Measurements from ENCODE around the gene TADA2B. TPM values are rescaled to one million over a fixed set of nuclear protein-coding genes. Genes with fewer than 3 reads are reported as not detected.
A peak's percentile ranks its signal among the peaks of the same experiment; 100 is the strongest.

Gene TADA2B
- total RNA-seq, 2 experiments from 2014 or later = 16.6 to 16.8 TPM

DNA sequence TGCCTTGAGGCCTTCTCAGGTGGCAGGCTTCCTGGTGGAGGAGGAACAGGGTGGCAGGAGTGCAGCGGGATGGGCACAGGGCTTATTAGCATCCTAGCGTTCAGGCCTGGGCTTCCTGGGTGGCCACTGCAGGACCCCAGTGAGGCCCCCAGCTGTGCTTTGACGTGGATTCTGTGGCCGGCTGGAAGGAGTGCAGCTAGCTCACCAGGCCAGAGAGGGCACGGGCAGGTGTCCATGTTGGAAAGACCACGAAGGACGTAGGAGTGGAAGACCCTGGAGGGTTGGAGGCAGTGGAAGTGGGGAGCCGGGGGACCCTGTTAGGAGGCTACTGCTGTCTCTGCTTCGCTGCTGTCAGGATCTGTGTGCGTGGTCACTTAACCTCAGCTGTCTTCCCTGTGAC lies 13.3 kb upstream of the TADA2B start:
- DNase-seq = no peak
- POLR2A ChIA-PET = no interaction called here
- Mint-ChIP-seq H3K36me3 (ENCODE audit: low read depth) (peaks cover 29% of the 10 kb centered on the region), H3K4me1 (ENCODE audit: low read depth) (no peaks in the 10 kb centered on the region), H3K9me3 (ENCODE audit: insufficient read depth) (no peaks in the 10 kb centered on the region), H3K4me3 (no peak overlapping the region), H3K27me3 (ENCODE audit: low read depth) (no peaks in the 10 kb centered on the region), H3K27ac (peak overlapping the region; percentile 61)
- CTCF ChIA-PET = interaction anchor here (1.5 to 1.8 kb wide), 2 partner anchors 11 to 13 kb away, joined by 5 read pairs; partner anchors contain the start of gene TADA2B
- ATAC-seq = no peak

DNA sequence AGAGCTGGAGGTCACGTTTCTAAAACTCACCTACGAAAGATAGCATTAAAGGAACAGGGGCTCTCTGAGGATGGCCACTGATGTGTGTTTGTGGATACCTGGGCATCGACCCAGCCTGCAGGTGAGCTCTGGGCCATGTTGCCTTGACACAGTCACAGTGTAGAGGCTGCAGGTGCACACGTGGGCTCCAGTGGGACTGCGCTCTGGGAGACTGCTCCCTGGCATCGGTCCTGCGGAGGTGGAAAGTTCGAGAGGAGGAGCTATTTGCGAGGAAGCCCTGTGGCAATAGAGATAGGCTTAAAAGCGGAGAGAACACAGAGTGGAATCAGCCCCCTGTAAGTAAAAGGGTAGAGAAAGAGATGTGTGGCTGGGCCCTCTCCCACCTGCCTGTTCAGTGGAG lies 12.3 kb upstream of the TADA2B start:
- DNase-seq (no peak), ATAC-seq (no peak)
- POLR2A ChIA-PET = no interaction called here
- Mint-ChIP-seq H3K9me3 (ENCODE audit: insufficient read depth) (no peaks in the 10 kb centered on the region), H3K4me1 (ENCODE audit: low read depth) (no peaks in the 10 kb centered on the region), H3K36me3 (ENCODE audit: low read depth) (peaks cover 29% of the 10 kb centered on the region), H3K27ac (no peak overlapping the region), H3K27me3 (ENCODE audit: low read depth) (no peaks in the 10 kb centered on the region), H3K4me3 (no peak overlapping the region)
- CTCF ChIA-PET = interaction anchor here (1.2 to 1.8 kb wide), 3 partner anchors 10 to 14 kb away, joined by 3 to 5 read pairs (median 5); partner anchors contain the start of gene TADA2B

- H3K36me3 Mint-ChIP-seq (ENCODE audit: low read depth) = peaks cover 29% of the 10 kb centered on the region
- CTCF ChIA-PET = interaction anchor here (1.2 kb wide), 1 partner anchor 15 kb away, joined by 3 read pairs; no protein-coding TSS in a partner anchor
- POLR2A ChIA-PET = no interaction called here
These were observed 11.4 kb upstream of the TADA2B start for GRCh38 chr4:7031558-7032449.

DNA sequence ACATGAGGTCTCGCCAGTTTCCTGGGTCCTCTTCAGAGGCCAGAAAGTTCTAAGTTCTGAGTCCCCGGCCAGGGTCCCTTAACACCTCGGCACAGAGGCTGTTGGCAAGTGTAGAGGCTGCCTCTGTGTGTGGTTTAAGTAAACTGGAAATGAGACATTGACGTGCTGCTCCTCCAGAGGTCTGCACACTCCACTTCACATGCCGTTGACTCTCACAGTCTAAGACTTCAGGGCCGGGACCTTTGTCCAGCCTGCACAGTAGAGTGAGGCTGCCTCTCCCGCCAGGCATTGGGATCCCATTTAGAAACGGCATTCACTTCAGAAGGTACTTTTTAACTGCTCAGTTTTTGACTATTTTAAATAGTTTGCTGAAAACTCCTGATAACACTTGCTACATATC lies 10.6 kb upstream of the TADA2B start:
- Mint-ChIP-seq H3K4me3 (no peak overlapping the region), H3K27me3 (ENCODE audit: low read depth) (no peaks in the 10 kb centered on the region), H3K4me1 (ENCODE audit: low read depth) (no peaks in the 10 kb centered on the region), H3K9me3 (ENCODE audit: insufficient read depth) (no peaks in the 10 kb centered on the region), H3K36me3 (ENCODE audit: low read depth) (peaks cover 25% of the 10 kb centered on the region), H3K27ac (no peak overlapping the region)
- no peak for ATAC-seq
- ChIA-PET POLR2A (no interaction called here), CTCF (no interaction called here)
- DNase-seq = no peak

More at GRCh38 chr4:7031558-7032449, 11.4 kb upstream of the TADA2B start:
- Mint-ChIP-seq H3K27ac (no peak overlapping the region), H3K27me3 (ENCODE audit: low read depth) (no peaks in the 10 kb centered on the region), H3K4me1 (ENCODE audit: low read depth) (no peaks in the 10 kb centered on the region), H3K4me3 (no peak overlapping the region), H3K9me3 (ENCODE audit: insufficient read depth) (no peaks in the 10 kb centered on the region)
- no peak for DNase-seq
- ATAC-seq = no peak

DNA sequence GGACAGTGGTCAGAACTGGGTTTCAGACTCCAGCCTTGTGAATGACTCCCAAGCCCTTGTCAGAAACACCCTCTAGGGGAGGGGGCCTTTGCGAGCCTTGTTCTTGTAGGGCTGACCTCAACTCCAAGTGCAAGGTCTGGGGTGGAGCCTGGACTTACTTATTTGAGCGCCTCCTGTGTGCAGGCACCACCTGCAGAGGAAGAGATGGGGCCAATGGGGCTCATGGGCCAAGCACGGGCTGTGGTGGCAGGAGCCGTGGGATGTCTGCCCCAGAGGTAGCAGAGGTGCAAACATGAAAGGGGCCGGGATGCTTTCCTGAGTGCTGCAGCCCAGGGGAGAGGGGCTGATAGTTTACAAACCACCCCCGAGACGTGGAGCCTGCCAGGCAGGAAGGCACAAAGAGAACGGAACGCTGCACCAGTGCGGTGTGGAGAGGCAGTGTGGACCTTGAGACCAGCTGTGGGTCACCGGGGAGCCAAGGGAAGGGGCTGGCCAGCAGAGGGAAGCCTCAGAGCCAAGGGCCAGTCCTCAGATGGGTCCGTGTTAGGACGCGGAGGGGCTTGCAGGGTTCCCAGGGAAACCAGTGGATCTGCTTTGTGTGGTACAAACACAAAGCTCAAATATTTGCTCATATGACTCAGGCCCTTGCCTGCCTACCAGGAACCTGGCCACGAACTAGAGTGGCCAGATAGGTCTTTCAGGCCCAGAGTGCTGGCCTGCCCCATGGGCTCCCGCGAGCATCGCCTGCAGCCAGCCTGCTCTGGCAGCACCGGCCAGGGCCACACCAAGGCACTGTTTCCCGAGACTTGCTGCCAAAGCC lies 8.7 kb upstream of the TADA2B start:
- CTCF ChIA-PET = interaction anchor here (1.2 kb wide), 1 partner anchor 9 kb away, joined by 6 read pairs; the partner anchor contains the start of gene TADA2B
- Mint-ChIP-seq H3K36me3 (ENCODE audit: low read depth) (peaks cover 13% of the 10 kb centered on the region), H3K9me3 (ENCODE audit: insufficient read depth) (no peaks in the 10 kb centered on the region), H3K4me3 (no peak overlapping the region), H3K4me1 (ENCODE audit: low read depth) (no peaks in the 10 kb centered on the region), H3K27me3 (ENCODE audit: low read depth) (no peaks in the 10 kb centered on the region), H3K27ac (no peak overlapping the region)
- ATAC-seq (no peak), DNase-seq (no peak)
- POLR2A ChIA-PET = no interaction called here

DNA sequence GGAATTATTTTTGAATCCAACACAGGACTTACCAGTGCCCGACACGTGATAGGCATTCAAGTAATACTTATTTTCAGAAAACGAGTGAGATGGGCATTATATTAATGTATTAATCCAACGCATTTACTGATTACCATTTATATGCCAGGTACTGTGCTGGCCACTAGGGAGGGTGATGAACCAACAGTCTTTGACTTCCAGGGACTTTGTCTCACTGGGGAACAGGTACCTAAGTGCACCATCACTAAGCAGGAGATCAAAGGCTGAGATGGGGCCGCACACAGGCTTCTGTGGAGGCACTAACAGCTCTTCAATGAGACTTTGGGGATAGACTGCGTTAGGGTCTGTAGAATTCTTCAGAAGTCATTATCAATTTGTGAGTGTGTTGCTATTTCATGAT lies 5.7 kb upstream of the TADA2B start:
- DNase-seq (no peak), ATAC-seq (no peak)
- H3K4me1 Mint-ChIP-seq (ENCODE audit: low read depth) = peaks cover 7% of the 10 kb centered on the region
- H3K27me3 Mint-ChIP-seq (ENCODE audit: low read depth) = peaks cover 12% of the 10 kb centered on the region
- ChIA-PET CTCF (interaction anchor here (1.0 to 1.4 kb wide), 2 partner anchors 31 to 62 kb away, joined by 3 read pairs; partner anchors contain the start of gene GRPEL1), POLR2A (no interaction called here)
- H3K36me3 Mint-ChIP-seq (ENCODE audit: low read depth) = peaks cover under 1% of the 10 kb centered on the region
- H3K27ac Mint-ChIP-seq = no peak overlapping the region
- H3K9me3 Mint-ChIP-seq (ENCODE audit: insufficient read depth) = no peaks in the 10 kb centered on the region
- no peak overlapping the region for H3K4me3 Mint-ChIP-seq

- Mint-ChIP-seq H3K4me1 (ENCODE audit: low read depth) (peaks cover 28% of the 10 kb centered on the region), H3K9me3 (ENCODE audit: insufficient read depth) (no peaks in the 10 kb centered on the region), H3K4me3 (no peak overlapping the region), H3K27me3 (ENCODE audit: low read depth) (peaks cover 14% of the 10 kb centered on the region), H3K27ac (no peak overlapping the region), H3K36me3 (ENCODE audit: low read depth) (peaks cover 12% of the 10 kb centered on the region)
- no peak for DNase-seq
- ChIA-PET CTCF (interaction anchor here (1.0 to 5.9 kb wide), 4 partner anchors 10 to 132 kb away, joined by 3 to 172 read pairs (median 11); partner anchors contain the start of genes GRPEL1 and TBC1D14), POLR2A (interaction anchor here (5.7 kb wide), 1 partner anchor 28 kb away, joined by 62 read pairs; the partner anchor contains the start of gene GRPEL1)
- ATAC-seq = no peak
These were observed 2.4 kb upstream of the TADA2B start for GRCh38 chr4:7040765-7041164.

GRCh38 chr4:7041246-7041645 lies 1.9 kb upstream of the TADA2B start:
- H3K27me3 Mint-ChIP-seq (ENCODE audit: low read depth) = peaks cover 14% of the 10 kb centered on the region
- H3K4me1 Mint-ChIP-seq (ENCODE audit: low read depth) = peaks cover 31% of the 10 kb centered on the region
- peaks cover 12% of the 10 kb centered on the region for H3K36me3 Mint-ChIP-seq (ENCODE audit: low read depth)
- H3K27ac Mint-ChIP-seq = no peak overlapping the region
- H3K4me3 Mint-ChIP-seq = no peak overlapping the region
- ChIA-PET CTCF (interaction anchor here (1.0 to 5.9 kb wide), 4 partner anchors 11 to 132 kb away, joined by 3 to 172 read pairs (median 11); partner anchors contain the start of genes GRPEL1 and TBC1D14), POLR2A (interaction anchor here (1.2 to 5.7 kb wide), 2 partner anchors 26 to 27 kb away, joined by 3 to 62 read pairs; partner anchors contain the start of gene GRPEL1)
- ATAC-seq (no peak), DNase-seq (no peak)
- H3K9me3 Mint-ChIP-seq (ENCODE audit: insufficient read depth) = no peaks in the 10 kb centered on the region

- H3K4me1 Mint-ChIP-seq (ENCODE audit: low read depth) = peaks cover 38% of the 10 kb centered on the region
- H3K27me3 Mint-ChIP-seq (ENCODE audit: low read depth) = peaks cover 14% of the 10 kb centered on the region
- peak overlapping the region; percentile 71 for H3K27ac Mint-ChIP-seq
- ATAC-seq = no peak
- no peaks in the 10 kb centered on the region for H3K9me3 Mint-ChIP-seq (ENCODE audit: insufficient read depth)
- POLR2A ChIA-PET = interaction anchor here (0.9 to 5.7 kb wide), 6 partner anchors 14 to 133 kb away, joined by 3 to 62 read pairs (median 4); partner anchors contain the start of genes GRPEL1 and TBC1D14
- H3K4me3 Mint-ChIP-seq = peak overlapping the region; percentile 76
- H3K36me3 Mint-ChIP-seq (ENCODE audit: low read depth) = peaks cover 12% of the 10 kb centered on the region
- DNase-seq = no peak
- CTCF ChIA-PET = interaction anchor here (0.9 to 5.9 kb wide), 12 partner anchors 11 to 169 kb away, joined by 3 to 172 read pairs (median 6); partner anchors contain the start of gene GRPEL1
These were observed 1.2 kb upstream of the TADA2B start for GRCh38 chr4:7041801-7042502.

DNA sequence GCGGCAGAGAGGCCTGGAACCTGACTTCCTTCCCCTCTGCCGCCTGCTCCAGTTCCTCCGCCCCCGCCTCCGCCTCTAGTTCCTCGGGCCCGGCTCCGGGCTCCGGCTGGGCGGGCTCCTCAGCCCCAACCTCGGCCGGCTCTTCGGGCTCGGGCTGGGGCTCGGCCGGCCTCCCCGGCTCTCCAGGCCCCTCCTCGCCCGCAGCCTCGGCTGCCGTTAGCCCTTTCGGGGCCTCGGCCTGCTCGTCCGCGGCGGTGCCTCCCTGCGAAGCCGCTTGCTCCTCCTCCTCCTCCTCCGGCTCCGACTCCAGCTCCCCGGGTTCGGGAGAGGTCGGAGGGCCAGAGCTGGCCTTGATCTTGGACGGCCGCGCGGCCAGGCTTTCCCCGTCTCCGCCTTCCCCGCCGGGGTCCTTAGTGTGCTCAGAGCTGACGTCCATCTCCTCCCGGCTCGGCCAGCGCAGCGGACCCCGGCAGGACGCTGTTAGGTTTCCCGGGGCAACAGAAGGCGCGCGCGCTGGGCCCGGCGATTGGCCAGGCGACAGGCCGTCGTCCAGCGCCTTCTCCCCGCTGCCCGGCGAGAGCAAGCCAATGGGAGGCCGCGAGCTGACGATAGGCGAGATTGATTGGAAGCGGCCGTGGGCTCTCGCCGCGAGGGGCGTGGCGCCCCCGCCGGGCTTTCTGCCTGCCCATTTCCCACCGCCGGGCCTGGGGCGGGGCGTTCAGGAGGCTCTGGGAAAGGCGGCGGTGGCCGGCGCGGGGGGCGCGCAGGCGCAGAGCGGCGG lies 479 bp upstream of the TADA2B start:
- no peaks in the 10 kb centered on the region for H3K9me3 Mint-ChIP-seq (ENCODE audit: insufficient read depth)
- peak overlapping the region; percentile 87 for H3K27ac Mint-ChIP-seq
- CTCF ChIA-PET = interaction anchor here (0.7 to 5.9 kb wide), 24 partner anchors 8 to 326 kb away, joined by 3 to 172 read pairs (median 4); partner anchors contain the start of genes BLOC1S4, GRPEL1 and TBC1D14
- H3K4me1 Mint-ChIP-seq (ENCODE audit: low read depth) = peaks cover 44% of the 10 kb centered on the region
- peak; percentile 89 for ATAC-seq
- peak overlapping the region; percentile 93 for H3K4me3 Mint-ChIP-seq
- DNase-seq = peak; percentile 93
- POLR2A ChIA-PET = interaction anchor here (0.6 to 5.7 kb wide), 7 partner anchors 13 to 133 kb away, joined by 3 to 62 read pairs (median 4); partner anchors contain the start of genes GRPEL1 and TBC1D14
- H3K27me3 Mint-ChIP-seq (ENCODE audit: low read depth) = peaks cover 14% of the 10 kb centered on the region
- H3K36me3 Mint-ChIP-seq (ENCODE audit: low read depth) = peaks cover 12% of the 10 kb centered on the region
